Forelimb muscle (tissue), 1 donor: Measurements from ENCODE around the gene TP53TG5. TPM values are rescaled to one million over a fixed set of nuclear protein-coding genes. Genes with fewer than 3 reads are reported as not detected.
"Not testable (repeated sequence)": the region's sequence is repeated elsewhere in the genome, so short reads cannot be mapped to it uniquely, and the experiment has no call there.

Experiments
- DNase-seq: peaks from one replicate; pipeline ENCODE4 v3.0.0-alpha.2; 2013; ENCODE audit warnings: low read depth
- polyA plus RNA-seq: library from polyadenylated mRNA; unstranded; fragments of 120-200 nt; gene quantifications from one replicate; pipeline ENCODE4 v1.2.1, GENCODE V29; 2013; ENCODE audit not compliant: insufficient read length

Gene TP53TG5
- polyA plus RNA-seq, 1 donor: 0.68 TPM

DNA sequence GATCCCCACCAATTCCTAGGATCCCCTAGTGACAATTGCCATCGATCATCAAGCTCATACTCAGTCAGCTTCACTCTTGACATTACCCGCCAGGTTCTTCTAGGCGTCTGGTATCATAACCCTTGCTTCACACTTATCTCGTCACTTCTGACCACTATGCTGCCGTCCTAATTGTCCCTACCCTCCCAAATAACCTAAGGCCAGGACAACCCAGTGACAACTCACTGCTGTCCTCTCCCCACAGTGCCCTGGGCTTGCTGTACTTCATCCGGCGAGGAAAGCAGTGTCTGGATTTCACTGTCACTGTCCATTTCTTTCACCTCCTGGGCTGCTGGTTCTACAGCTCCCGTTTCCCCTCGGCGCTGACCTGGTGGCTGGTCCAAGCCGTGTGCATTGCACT lies 11.5 kb downstream of the TP53TG5 start:
- no peak for DNase-seq

DNA sequence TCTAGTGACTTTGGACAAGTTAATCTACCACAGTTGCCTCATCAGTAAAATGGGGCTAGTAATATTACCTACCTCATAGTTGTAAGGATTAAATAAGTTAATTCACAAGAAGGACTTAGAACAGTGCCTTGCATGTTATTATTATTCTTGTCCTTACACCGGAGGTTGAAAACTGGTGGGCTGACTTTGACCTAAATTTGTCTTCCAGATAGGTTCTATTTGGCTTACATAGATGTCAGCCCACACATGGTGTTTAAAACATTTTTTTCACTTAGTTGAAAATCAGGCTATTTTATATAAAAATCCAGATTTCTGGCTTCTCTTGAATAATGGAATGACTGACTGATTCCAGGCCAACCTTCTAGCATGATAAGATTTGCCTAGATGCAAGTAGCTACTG lies 11.9 kb downstream of the TP53TG5 start:
- DNase-seq: no peak

DNA sequence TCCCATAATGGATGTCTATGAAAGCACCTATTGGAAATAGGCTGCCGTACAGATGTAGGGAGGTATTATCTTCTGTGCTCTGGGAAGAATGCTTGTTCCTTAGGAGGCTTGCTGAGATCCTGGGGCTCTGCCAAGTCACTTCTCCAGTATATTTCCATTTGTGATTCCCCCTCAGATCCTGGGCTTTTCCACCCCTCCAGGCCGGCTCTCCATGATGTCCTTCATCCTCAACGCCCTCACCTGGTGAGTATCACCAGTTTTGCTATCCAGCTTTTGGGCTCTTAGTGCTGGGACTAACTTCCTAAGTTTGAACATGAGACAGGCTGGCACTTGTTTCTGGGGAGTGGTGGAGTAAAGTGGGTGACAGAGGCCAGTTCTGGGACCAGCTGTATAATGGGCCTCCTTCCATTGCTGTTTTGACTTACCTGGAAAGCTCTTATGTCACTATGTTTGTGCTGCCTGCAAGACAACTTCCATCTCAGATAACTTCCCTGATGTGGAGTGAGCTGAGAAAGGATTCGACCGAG lies 12.6 kb downstream of the TP53TG5 start:
- no peak for DNase-seq

DNA sequence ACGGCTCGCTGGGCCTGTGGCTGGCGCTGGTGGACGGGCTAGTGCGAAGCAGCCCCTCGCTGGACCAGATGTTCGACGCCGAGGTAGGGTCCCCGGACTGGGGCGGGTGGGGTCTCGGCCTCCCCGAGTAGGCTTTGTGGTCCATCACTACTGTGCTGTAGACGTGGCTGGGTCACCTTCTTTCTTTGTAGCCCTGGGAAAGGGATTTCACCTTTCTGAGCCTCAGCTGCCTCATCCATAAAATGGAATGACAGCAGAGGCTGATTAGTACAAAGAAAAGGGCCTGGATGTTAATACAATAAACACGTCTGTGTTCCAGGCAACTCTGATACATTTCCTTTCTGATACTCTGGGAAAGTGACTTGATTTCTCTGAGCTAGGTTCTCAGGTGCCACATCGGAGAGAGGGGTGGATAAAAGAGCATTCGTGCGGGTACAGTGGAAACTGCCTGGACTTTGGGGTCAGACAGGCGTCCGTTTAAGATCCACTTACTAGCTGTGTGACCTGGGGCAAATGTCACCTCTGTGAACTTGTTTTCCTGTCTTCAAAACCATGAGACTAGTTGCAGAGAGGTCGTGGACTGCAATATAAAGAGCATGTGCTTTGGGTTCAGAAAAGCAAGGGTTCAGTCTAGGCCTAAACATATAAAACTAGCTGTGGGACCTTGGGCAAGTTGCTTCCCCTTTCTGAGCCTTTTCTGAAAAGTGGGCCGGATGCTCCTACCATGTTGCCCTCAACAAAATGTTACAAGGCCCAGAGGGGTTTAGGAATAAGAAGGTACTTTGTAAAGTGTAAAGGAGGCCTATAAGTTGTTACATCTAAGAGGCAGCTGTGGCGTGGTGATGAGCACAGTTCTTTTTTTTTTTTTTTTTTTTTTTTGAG lies 14.3 kb downstream of the TP53TG5 start:
- DNase-seq: no peak

DNA sequence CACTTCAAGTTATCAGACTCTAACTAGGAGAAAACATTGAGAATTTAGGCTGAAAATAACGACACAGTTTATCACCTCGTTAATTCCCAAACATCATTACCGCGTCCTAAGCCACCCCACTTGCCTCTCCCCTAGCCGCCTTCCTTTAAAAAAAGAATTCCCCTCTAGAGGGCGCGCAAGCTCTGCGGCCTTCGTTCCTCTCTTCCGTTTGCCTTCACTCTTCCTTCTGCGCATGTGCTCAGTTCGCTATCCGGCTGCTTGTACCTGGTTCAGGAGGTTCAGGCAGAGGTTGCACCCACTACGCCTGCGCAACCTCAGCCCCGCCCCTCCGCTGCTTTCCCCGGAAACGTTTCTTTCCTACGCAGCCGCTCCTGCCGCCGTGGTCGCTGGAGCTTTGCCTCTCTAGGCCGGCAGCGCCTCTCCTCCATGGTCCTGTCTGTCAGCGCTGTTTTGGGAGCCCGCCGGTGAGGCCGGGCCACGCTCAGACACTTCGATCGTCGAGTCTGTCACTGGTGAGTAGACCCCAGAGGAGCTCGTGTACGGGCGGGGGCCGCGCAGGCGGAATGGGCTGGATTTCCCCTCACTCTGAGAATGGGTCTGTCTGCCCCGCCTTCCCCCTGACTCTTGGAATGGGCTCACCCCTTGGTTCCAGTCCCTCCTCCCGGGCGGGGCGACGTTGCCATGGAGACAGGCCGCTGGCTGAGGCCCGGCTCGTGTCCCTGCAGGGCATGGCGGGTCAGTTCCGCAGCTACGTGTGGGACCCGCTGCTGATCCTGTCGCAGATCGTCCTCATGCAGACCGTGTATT lies 15.1 kb downstream of the TP53TG5 start, which contains the start of gene SYS1:
Gene SYS1 (plus strand): TSS at position 353 of the 807 bp plus-strand sequence. CDS start 376 bp downstream, at position 729.
- DNase-seq: peak; percentile 98

DNA sequence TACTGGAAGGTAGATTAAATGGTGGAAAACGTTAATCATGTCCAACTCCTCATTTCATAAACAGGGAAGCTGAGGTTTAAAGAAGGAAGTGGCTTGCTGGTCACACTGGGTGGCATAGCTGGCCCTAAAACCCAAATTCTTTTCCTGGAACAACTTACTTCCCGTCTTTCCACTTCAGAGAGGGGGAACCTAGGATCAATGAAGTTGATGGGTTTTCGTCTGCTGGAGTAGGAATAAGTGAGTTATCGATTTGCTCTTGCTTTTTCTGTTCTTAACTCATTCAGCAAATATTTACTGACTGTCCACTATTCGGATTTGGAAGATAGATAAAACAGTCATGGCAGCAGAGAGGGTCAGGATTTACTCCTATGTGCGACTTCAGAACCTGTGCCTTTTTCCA lies 16.3 kb downstream of the TP53TG5 start:
- no peak for DNase-seq

DNA sequence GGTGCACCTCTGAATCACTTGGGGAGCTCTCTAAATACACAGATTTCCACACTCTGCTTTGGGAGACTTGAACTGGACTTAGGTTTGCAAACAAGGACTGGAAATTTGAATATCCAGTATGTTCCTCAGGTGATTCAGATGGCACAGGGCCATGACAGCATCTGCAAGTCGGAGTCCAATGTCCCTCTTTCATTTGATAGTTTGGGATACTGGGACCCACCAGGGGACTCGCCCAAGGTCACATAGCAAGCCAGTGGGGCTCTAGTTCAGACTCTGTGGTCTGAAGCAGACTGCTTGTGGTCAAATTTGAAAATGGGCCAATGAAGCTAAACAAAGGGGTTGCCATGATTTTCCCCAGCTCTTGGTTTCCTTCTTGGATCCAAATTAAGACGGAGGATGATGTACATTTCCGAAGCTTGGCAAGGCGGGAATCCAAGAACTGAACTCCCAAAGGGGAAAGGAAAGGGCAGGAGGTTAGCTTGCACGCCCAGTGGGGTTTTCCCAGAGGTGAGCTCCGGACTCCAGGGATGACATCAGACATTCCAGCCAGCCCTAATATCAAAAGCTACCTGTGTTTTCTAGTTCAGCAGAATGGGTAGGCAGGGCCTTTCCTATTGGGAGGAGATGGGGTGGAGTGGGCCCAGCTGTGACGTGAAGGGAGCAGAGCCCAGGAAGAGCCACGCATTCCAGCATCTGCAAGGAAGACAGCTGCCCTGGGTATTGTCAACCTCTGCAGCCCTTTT lies 18.5 kb downstream of the TP53TG5 start:
- no peak for DNase-seq

DNA sequence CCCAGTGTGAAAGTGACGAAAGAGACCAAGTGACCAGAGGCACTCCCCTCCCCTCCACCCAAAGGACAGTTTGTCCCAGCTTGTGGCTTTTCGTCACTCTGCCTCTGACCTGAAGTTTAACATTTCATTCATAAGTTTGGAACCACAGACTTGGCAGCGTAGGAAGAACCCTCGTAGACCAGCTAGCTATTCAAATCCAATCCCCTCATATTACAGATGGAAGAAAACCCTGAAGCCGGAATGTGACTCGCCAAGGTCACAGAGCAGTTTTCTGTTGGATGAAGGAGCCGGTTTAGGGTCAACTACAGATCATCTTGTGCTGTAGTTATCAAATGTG lies 19.1 kb downstream of the TP53TG5 start:
- no peak for DNase-seq

DNA sequence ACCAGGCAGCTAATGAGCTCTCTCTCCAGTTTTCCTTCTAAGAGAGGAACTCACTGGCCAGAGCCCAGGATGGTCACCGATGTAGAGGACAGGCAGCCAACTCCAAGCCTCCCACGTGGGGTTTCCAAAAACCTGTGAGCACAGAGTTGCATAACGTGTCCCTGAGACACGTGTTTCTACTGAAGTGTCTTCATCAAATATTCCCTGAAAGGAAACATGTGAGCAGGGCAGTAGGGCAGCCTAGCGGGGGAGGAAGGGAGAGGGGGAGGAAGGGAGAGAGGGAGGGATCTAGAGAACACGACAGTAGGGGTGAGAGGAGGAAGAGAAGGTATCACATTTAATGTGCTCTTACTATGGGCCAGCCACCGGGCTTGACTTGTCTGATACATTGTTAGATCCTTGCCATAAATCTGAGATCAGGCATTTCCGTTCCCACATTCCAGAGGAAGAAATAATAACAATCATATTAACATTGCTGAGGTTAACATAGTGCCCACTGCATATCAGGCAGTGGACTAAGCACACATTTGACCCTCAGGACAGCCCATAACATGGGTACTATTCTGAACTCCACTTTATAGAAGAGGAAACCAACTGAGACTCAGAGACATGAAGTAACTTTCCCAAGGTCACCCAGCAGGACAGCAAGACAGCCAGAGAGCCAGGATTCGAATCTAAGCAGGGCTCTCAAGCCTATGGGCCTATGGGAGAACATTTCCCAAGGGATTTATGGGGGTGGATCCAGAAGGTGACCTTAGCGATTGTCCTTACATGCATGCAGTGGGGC lies 19.6 kb downstream of the TP53TG5 start:
- DNase-seq: no peak

DNA sequence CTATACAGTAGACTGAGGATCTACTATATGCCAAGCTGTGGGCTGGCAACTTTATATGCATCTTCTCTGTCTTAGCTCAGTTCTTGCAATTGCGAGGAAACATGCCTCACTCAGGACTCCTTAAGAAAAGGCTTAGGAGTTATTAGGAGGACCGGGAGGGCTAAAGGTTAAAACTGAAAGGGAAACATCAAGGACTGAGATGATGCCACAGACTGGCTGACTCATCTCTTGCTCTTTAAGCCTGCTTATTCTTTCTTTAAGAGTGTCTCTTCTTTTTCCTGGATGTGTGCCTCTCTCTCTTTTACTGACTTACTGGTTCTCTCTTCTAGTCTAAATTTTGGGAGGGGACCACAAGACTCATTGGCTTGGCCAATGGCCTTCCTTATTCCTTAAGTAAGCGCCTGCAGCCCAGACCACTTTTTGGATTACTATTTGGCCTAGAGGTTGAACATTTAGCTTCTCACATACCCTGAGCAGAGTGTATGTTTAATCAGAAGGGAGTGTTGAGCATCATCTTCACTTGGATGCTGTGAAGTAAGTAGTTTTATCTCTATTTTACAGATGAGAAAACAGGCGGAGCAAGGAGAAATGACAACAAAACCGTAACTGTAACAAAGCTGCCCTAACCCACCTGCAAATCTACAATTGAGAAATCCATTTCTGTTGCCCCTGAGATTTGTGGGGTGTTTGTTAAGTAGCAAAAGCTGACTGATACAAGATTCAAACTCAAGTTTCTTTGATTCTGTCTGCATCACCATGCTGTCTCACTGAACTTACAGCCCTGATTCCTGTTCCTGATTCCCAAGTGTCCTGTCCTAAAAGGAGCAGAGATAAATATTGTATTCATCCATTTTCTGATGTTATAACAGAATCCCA lies 22.7 kb downstream of the TP53TG5 start:
- no peak for DNase-seq

DNA sequence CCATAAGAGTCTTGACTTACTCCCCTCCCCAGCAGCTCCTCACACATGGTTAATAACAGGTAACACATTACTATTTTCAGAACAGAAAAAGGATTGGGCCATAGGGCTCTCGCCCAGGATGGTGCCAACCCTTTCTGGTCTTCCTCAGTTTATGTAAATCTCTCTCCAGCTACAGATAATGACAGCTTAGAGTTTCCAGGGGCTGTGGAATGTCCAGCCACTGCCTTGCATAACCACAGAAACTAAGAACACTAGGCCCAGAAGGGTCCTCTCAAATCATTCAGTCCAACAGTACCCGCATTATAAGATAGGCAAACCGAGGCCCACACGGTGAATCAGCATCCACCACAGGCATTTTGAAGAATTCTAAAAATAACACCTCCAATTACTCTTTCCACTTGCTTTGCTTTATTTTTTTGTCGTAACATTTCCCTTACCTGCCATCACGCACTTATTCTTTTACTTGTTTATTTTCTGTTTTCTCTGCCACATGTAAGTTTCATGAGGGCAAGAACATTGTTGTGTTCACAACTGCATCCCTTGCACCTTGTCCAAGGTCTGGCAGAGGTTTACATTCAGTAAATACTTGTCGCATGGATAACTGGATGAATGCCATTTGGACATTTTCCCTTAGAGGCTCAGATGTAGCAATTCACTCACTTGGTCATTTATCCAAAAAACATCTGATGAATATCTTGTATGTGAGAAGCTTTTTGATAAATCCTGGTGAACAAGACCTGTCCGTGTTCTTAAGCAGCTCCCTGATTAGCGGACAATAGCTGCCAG lies 23.5 kb downstream of the TP53TG5 start:
- no peak for DNase-seq

DNA sequence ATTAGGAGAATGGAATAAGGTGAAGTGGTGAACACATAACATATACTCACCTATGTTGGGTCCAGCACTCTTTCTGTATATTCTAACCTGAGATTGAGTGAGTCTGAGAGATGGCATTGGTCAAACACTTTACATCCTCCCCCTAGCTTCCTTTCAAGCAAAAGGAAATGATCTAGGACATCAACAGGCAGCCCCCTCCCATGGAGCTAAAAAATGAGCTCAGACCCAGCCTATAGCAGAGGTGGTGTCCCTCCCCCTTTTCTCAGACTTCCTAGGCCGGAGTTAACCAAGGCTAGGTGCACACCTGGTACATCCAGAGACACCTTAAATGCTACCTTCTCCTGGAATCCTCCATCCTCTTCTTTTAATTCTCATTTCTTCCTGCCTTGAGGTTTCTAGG lies 24.4 kb downstream of the TP53TG5 start:
- no peak for DNase-seq

DNA sequence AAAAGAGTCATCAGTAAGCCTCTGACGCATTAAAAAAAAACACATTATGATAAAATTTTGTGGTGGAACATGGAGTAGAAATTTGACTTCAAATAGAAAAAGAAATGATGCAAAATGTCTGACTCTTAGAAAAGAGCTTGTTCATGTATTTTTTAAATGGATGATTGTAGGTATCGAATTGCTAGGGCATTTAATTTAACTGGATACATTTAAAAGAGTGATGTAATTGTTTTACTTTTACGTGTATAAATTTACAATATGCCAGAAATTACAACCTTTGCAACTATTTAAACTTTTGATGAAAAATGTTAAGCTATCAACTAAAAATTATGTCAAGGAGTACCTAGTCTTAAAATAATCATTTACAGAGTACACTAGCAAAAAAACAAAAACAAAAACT lies 25.4 kb downstream of the TP53TG5 start:
- DNase-seq: no peak

DNA sequence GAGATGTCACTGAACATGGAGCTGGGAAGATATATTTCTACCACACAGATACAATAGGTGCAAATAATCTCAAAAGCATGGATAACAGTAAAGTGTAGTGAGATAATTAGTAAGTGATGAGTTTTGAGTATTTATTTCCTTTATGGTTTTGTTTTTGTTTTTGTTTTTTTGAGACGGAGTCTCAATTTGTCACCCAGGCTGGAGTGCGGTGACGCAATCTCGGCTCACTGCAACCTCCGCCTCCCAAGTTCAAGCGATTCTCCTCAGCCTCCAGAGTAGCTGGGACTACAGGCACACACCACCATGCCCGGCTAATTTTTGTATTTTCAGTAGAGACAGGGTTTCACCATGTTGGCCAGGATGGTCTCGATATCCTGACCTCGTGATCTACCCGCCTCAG lies 27.3 kb downstream of the TP53TG5 start:
- DNase-seq: not testable (repeated sequence)

DNA sequence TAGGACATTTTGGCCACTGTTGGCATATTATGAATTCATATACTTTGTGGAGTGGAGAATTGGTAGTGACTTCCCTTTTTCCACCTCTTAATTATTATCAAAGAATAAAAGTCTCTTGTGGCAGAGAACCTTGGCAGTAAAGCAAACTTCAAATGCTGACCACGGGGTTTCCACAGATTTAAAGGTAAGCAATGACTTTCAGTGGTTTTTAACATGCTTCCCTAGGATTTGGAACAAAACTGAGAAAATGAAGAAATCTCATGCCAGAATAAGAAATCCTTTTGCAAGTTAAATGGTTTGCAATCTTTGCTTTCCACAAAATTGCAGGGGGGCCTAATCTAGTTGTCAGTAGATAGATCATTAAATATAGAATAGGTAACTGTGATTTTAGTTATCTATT lies 27.9 kb downstream of the TP53TG5 start:
- DNase-seq: no peak

DNA sequence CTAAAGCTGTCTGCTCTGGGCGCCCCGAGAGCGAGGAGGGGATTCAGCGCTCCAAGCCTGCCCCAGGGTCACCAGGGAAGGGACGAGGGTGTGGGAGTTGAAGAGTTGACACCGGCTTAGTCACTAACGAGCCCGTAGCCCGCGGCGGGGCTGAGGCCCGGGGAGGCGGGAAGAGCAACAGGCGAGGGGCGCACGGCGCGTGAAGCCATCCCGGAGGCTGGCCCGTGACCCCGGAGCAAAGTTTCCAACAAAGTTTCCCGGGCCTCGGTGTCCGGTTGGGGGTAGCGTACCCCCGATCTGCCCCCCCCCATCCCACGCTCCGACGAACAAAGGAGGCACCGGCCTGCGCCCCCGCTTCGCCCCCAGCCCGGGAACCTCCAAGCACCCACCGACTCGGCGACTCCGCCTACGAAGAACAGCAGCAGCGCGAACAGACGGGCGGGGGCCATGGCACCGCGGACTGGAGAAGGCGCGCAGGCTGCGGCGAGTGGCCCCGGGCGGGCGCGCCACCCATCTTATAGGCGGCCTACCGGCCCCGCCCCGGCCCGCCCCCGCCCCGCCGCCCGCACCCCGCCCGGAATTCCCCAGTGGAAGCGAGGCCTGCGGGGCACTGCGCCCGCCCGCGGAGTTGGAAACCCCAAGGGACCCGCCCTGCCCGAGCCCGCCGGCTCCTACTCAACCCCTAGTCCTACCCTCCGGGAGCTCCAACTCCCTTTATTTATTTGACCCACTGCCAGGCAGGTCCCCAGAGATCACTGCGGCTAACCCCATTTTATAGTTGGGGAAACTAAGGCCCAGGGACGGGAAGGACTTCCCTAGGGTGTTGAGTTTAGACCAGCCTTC lies 30.0 kb downstream of the TP53TG5 start, which contains the start of gene SDC4:
Gene SDC4 (minus strand): TSS at position 489 of the 843 bp plus-strand sequence. CDS start 40 bp downstream, at position 449.
- DNase-seq: no peak

DNA sequence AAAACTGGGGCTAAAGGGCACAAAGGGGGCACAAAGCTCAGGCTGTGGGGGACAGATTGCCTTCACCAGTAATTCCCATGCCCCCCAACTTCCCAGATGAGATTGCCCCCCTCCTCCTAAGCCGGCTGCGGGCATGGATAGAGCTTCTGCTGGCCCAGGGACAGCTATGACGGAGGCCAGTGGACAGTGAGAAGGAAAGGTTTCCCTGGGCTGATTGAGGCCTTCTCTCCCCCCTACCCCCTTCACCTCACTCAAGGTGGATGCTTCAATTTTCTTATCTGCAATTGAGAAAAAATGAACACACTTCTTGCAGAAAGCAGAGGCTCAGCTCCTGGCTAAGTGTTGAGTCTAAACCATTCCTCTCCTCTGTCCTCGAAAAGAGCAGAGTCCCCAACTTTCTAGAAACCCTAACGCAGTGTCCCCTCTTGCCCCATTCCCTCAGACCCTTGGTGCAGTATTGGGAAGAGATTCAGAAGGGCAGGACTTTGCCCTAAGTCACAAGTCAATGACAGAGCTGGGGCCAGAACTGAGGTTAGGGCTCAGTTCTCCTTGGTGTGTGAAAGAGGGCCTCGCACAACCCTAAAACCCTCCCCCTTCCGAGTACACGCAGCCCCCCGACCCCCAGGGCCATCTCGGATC lies 30.7 kb downstream of the TP53TG5 start:
- no peak for DNase-seq

DNA sequence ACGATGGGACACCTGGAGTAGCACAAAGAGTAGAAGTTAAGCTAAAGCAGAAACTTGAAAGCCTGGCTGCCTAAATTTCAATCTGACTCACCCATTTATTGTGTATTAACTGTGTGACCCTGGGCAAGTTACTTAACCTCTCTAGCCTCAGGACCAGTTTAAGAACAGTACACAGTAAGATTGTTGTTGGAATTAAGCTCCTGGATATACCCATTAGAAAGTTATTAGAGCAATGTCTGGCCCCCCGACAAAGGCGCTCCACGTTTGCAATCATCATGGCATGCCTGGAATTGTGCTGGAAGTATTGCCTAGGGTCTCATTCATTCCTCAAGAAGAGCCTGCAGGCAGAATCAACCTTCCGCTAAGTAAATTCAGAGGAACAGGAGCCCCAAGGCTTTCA lies 31.3 kb downstream of the TP53TG5 start:
- DNase-seq: no peak
